Ascending aorta (tissue), 2 donors: ENCODE results near the gene SRRT. TPM values are rescaled to one million over a fixed set of nuclear protein-coding genes. Genes with fewer than 3 reads are reported as not detected.

Experiments
- DNase-seq, 2 donors: peaks; one replicate each; pipeline ENCODE4 v3.0.0-alpha.2; 2019; ENCODE audit warnings: low spot score in 2 of 2
- H3K27ac ChIP-seq, 2 donors: fragments of 200-600 bp; sonication (generic); one replicate each; pipeline ENCODE4 v1.5.1; 2016 to 2017; ENCODE audit warnings: mild to moderate bottlenecking in 1 of 2
- H3K27me3 ChIP-seq: fragments of 200-600 bp; sonication (generic); one replicate; pipeline ENCODE4 v1.5.1; 2017
- H3K36me3 ChIP-seq, 2 donors: fragments of 200-600 bp; sonication (generic); one replicate each; pipeline ENCODE4 v1.5.1; 2016
- H3K4me1 ChIP-seq, 2 donors: fragments of 200-600 bp; sonication (generic); one replicate each; pipeline ENCODE4 v1.5.1; 2016 to 2017; ENCODE audit warnings: mild to moderate bottlenecking in 1 of 2
- H3K4me3 ChIP-seq, 2 donors: fragments of 200-600 bp; sonication (generic); one replicate each; pipeline ENCODE4 v1.5.1; 2016 to 2017; ENCODE audit warnings: mild to moderate bottlenecking in 1 of 2
- H3K9me3 ChIP-seq, 2 donors: fragments of 200-600 bp; sonication (generic); one replicate each; pipeline ENCODE4 v1.5.1; 2016
- CTCF ChIP-seq, 3 experiments: fragments of 200-600 bp in 2 of 3; fragments of 450-650 bp in 1 of 3; sonication (generic) in 2 of 3; IDR thresholded peaks; one replicate each; pipeline ENCODE4 v1.5.1; 2016 to 2019; ENCODE audit warnings: antibody characterized with exemption in 3 of 3, mild to moderate bottlenecking in 1 of 3, moderate library complexity in 1 of 3
- intact Hi-C: fragments of 100-400 bp; cut with DNase I; formaldehyde crosslinking; loops from one replicate; pipeline ENCODE4 v1.15.1; 2023
- total RNA-seq: library from RNA; depleted of rRNA; stranded (reverse); fragments of >200 nt; gene quantifications from one replicate; pipeline ENCODE4 v1.1.0, GENCODE V29; 2016

SRRT gene
- total RNA-seq, result 89.2 TPM

GRCh38 chr7:100874577-100875355 lies at the start of gene SRRT:
SRRT (plus strand) TSS chr7:100875103; CDS start chr7:100875591, 488 bp downstream.
- Histone ChIP-seq H3K4me1 (peaks cover 13 to 33% of the 10 kb centered on the region in 2 donors), H3K9me3 (no peaks in the 10 kb centered on the region), H3K27me3 (no peaks in the 10 kb centered on the region), H3K36me3 (peaks cover 35 to 53% of the 10 kb centered on the region in 2 donors), H3K4me3 (peak within 1 kb of the TSS; percentile 91 to 98), H3K27ac (peak within 1 kb of the TSS; percentile 88 to 98)
- intact Hi-C loops, result loop anchor here (1.0 kb wide), 1 partner anchor 15 kb away; the partner anchor contains the start of gene UFSP1
- TF ChIP-seq CTCF (IDR thresholded peaks at IDR 0.05), result peak in 2 of 3 experiments; percentile 41 to 82
- DNase-seq, result peak; percentile 88 to 99

DNA sequence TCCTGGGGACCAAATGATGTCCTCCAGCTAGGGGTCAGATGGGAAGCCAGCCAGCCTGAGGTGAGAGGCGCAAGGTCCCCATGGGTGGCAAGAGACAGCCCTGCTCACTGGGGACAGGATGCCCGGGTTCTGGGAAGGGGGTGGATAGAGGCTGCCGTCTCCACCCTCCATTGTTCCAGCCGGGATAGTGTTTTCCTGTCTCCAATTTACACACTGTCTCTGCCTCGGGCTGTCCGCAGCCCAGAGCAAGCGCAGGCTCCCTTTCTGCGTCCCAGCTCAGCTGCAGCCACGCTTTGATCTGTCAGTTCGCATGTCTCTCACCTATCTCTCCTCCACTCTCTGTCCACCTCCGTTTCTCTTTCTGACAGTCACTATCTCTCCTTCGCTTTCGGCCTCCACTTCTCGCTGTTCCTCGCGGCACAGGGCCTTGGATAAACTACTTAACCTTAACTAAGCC lies 49.7 kb upstream of the SRRT start:
- peaks cover 0 to 4% of the 10 kb centered on the region in 2 donors for H3K36me3 ChIP-seq
- peaks cover 0 to 3% of the 10 kb centered on the region in 2 donors for H3K4me1 ChIP-seq
- no peak for TF ChIP-seq CTCF (IDR thresholded peaks at IDR 0.05)
- intact Hi-C loops, result no loop called here
- H3K9me3 ChIP-seq, result no peaks in the 10 kb centered on the region
- peak overlapping the region; percentile 71 to 78 for H3K4me3 ChIP-seq
- no peak for DNase-seq
- peaks cover 5% of the 10 kb centered on the region for H3K27me3 ChIP-seq
- no peak overlapping the region for H3K27ac ChIP-seq

- peaks cover 5% of the 10 kb centered on the region for H3K27me3 ChIP-seq
- no peak overlapping the region for H3K27ac ChIP-seq
- peaks cover 0 to 4% of the 10 kb centered on the region in 2 donors for H3K36me3 ChIP-seq
- no peak for TF ChIP-seq CTCF (IDR thresholded peaks at IDR 0.05)
- DNase-seq, result no peak
- intact Hi-C loops, result no loop called here
- no peaks in the 10 kb centered on the region for H3K9me3 ChIP-seq
- H3K4me1 ChIP-seq, result peaks cover 0 to 3% of the 10 kb centered on the region in 2 donors
- peak overlapping the region; percentile 71 to 78 for H3K4me3 ChIP-seq
Observed at GRCh38 chr7:100825751-100826513, 49.0 kb upstream of the SRRT start.

DNA sequence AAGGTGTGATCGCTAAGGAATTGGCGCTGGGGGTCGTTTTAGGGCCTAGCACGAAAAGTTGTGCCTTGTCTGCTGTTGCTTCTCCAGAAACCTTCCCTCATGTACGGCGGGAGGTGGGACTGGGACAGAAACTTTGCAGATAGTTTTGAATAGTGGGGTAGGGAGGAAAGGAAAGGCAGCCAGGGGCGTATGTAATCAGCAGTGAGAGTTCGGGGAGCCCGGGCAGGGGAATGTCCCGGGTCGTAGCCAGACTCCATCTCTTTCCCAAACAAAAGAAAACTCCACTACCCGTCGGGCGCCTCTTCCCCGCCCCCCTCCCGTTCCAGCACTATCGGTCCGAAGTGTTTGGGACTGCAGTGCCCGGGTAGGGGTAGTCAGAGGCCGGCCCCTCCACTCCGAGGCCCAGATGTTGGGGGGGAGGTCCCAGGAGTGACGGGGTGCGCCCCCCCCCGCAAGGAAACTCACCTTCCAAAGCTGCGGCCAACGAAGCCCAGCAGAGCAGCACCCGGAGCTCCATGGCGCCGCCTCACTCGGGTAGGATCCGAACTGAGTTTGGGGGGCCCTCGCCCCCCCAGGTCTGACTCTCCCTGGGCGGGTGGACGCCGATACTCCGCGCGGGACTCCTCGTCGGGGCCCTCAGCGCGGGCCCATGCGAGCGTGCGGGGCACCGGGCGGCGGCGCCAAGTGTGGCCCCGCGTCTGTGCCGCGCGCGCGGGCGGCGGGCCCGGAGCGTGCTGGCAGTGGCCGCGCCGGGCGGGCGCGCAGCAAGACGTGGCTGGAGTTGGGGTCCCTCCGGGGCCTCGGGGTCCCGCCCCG lies 48.2 kb upstream of the SRRT start:
- H3K4me3 ChIP-seq, result peak overlapping the region; percentile 71 to 78
- H3K4me1 ChIP-seq, result peaks cover 0 to 3% of the 10 kb centered on the region in 2 donors
- DNase-seq, result no peak
- TF ChIP-seq CTCF (IDR thresholded peaks at IDR 0.05), result no peak
- no peaks in the 10 kb centered on the region for H3K9me3 ChIP-seq
- H3K27me3 ChIP-seq, result peaks cover 5% of the 10 kb centered on the region
- H3K27ac ChIP-seq, result no peak overlapping the region
- peaks cover 0 to 4% of the 10 kb centered on the region in 2 donors for H3K36me3 ChIP-seq
- intact Hi-C loops, result no loop called here
